Ecto neural progenitor cell (in vitro differentiated cells): Measurements from ENCODE around the gene CTSA.
"Not testable (repeated sequence)": the region's sequence is repeated elsewhere in the genome, so short reads cannot be mapped to it uniquely, and the experiment has no call there.

Experiments used
- DNase-seq: peaks from one replicate; pipeline ENCODE4 v3.0.0-alpha.2; 2018; ENCODE audit warnings: low spot score

The CTSA gene

GRCh38 chr20:45918779-45919537, 27.8 kb downstream of the CTSA start:
- no peak for DNase-seq

GRCh38 chr20:45919542-45920399, 28.6 kb downstream of the CTSA start:
- DNase-seq, result no peak

- DNase-seq, result no peak
Observed at GRCh38 chr20:45920462-45921336, 29.6 kb downstream of the CTSA start.

- no peak for DNase-seq
Observed at GRCh38 chr20:45921337-45922189, 30.4 kb downstream of the CTSA start.

GRCh38 chr20:45924391-45925261, 33.5 kb downstream of the CTSA start:
- no peak for DNase-seq

- DNase-seq, result no peak
Observed at GRCh38 chr20:45925821-45926506, 34.8 kb downstream of the CTSA start.

GRCh38 chr20:45926731-45927070, 35.6 kb downstream of the CTSA start:
- DNase-seq, result no peak

GRCh38 chr20:45927071-45927878, 36.1 kb downstream of the CTSA start:
- DNase-seq, result no peak

GRCh38 chr20:45931680-45932079, 40.5 kb downstream of the CTSA start:
- not testable (repeated sequence) for DNase-seq

- peak; percentile 85 for DNase-seq
Observed at GRCh38 chr20:45933266-45934045, 42.3 kb downstream of the CTSA start.

GRCh38 chr20:45934046-45934585, 43.0 kb downstream of the CTSA start:
- DNase-seq, result no peak

GRCh38 chr20:45934586-45935415, 43.7 kb downstream of the CTSA start, which contains the start of gene PCIF1:
PCIF1 (plus strand) TSS chr20:45934683; CDS start chr20:45939000, 4,317 bp downstream.
- DNase-seq, result peak; percentile 98

- DNase-seq, result no peak
Observed at GRCh38 chr20:45935416-45936046, 44.4 kb downstream of the CTSA start.

GRCh38 chr20:45937765-45938164, 46.6 kb downstream of the CTSA start:
- no peak for DNase-seq

GRCh38 chr20:45938727-45939438, 47.7 kb downstream of the CTSA start:
- peak; percentile 60 for DNase-seq

GRCh38 chr20:45940053-45940452, 48.9 kb downstream of the CTSA start:
- DNase-seq, result no peak
